ENCODE data around the gene RSPO3.

- TF ChIP-seq EZH2phosphoT487 (IDR thresholded peaks at IDR 0.05; ENCODE audit: borderline replicate concordance, low read depth, low read length) (no peak), CTCF (conservative IDR thresholded peaks at IDR 0.05; ENCODE audit: low read length) (no peak)
Measured at GRCh38 chr6:127199470-127199869, 81.0 kb downstream of the RSPO3 start.
